ENCODE data around the gene NOL3.

GRCh38 chr16:67198238-67198734 lies 27.9 kb downstream of the NOL3 start:
- no peak for TF ChIP-seq ZNF549 (CRISPR knock-in tag; IDR thresholded peaks at IDR 0.05)
- no peak for TF ChIP-seq ESRRA (CRISPR knock-in tag; IDR thresholded peaks at IDR 0.05; ENCODE audit: low read depth)
- TF ChIP-seq, protein P1, sequence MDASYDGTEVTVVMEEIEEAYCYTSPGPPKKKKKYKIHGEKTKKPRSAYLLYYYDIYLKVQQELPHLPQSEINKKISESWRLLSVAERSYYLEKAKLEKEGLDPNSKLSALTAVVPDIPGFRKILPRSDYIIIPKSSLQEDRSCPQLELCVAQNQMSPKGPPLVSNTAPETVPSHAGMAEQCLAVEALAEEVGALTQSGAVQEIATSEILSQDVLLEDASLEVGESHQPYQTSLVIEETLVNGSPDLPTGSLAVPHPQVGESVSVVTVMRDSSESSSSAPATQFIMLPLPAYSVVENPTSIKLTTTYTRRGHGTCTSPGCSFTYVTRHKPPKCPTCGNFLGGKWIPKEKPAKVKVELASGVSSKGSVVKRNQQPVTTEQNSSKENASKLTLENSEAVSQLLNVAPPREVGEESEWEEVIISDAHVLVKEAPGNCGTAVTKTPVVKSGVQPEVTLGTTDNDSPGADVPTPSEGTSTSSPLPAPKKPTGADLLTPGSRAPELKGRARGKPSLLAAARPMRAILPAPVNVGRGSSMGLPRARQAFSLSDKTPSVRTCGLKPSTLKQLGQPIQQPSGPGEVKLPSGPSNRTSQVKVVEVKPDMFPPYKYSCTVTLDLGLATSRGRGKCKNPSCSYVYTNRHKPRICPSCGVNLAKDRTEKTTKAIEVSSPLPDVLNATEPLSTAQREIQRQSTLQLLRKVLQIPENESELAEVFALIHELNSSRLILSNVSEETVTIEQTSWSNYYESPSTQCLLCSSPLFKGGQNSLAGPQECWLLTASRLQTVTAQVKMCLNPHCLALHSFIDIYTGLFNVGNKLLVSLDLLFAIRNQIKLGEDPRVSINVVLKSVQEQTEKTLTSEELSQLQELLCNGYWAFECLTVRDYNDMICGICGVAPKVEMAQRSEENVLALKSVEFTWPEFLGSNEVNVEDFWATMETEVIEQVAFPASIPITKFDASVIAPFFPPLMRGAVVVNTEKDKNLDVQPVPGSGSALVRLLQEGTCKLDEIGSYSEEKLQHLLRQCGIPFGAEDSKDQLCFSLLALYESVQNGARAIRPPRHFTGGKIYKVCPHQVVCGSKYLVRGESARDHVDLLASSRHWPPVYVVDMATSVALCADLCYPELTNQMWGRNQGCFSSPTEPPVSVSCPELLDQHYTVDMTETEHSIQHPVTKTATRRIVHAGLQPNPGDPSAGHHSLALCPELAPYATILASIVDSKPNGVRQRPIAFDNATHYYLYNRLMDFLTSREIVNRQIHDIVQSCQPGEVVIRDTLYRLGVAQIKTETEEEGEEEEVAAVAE (CRISPR knock-in tag; IDR thresholded peaks at IDR 0.05; ENCODE audit: borderline replicate concordance) = no peak
- no peak for TF ChIP-seq MAX (IDR thresholded peaks at IDR 0.05)
